ENCODE results near the gene GRAMD1B.

GRAMD1B gene

DNA sequence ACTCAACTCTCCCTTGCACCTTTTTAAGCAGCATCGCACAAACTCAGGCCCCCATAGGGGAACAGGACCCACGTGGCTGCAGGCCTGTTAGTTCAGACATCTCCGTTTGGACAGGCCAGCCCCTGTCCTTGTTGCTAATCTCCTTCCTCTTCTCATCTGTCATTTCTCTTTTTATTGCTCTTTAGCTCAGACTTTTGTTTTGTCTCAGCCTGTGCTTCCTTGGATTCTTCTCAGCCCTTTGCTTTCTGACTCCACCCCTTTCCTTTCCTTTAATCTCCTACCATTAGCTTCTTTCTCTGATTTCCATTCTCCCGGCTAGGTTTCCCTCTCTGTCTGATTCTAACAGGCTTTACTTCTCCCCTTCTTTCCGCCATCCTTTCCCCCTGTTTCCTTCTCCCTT lies 155.6 kb downstream of the GRAMD1B start:
- Histone ChIP-seq H3K27ac (replicated peaks; ENCODE audit: low read length) (peak overlapping the region; percentile 16), H3K4me2 (ENCODE audit: insufficient read depth, low read length, poor library complexity, severe bottlenecking) (no peak overlapping the region), H4K91ac (ENCODE audit: low read depth, low read length, poor library complexity) (no peak overlapping the region), H2BK12ac (ENCODE audit: low read length) (no peak overlapping the region), H3K9ac (ENCODE audit: low read depth, low read length, poor library complexity) (peak overlapping the region; percentile 73), H3K79me1 (ENCODE audit: low read depth, low read length) (peaks cover 10% of the 10 kb centered on the region), H3K9me3 (replicated peaks in 1 of 2; ENCODE audit: control insufficient read depth in 2 of 2, insufficient read depth in 1 of 2, low read depth in 1 of 2, low read length in 2 of 2) (peaks cover 0 to 4% of the 10 kb centered on the region in 2 donors), H3K36me3 (replicated peaks in 1 of 2; ENCODE audit: control insufficient read depth in 2 of 2, insufficient read depth in 2 of 2, low read length in 2 of 2) (peaks cover 0 to 5% of the 10 kb centered on the region in 2 donors), H3K27me3 (ENCODE audit: control insufficient read depth in 3 of 3, insufficient read depth in 3 of 3, low read depth in 1 of 3, low read length in 3 of 3) (peaks cover 0 to 2% (median 0%) of the 10 kb centered on the region in 3 experiments), H3K4ac (ENCODE audit: low read length) (no peak overlapping the region), H2AFZ (ENCODE audit: low read length) (no peak overlapping the region), H2BK15ac (ENCODE audit: low read length) (no peak overlapping the region), H4K8ac (ENCODE audit: low read depth, low read length) (no peak overlapping the region), H3K23ac (ENCODE audit: low read depth, low read length, poor library complexity) (no peak overlapping the region), H2BK5ac (ENCODE audit: low read length) (no peak overlapping the region), H3K18ac (ENCODE audit: low read length) (no peak overlapping the region), H3K4me3 (ENCODE audit: low read length in 2 of 2) (no peak overlapping the region), H3K14ac (ENCODE audit: low read length) (no peak overlapping the region), H2BK120ac (ENCODE audit: low read depth, low read length) (no peak overlapping the region), H3K4me1 (ENCODE audit: control insufficient read depth in 2 of 2, insufficient read depth in 1 of 2, low read depth in 1 of 2, low read length in 2 of 2) (peaks cover 0 to 31% of the 10 kb centered on the region in 2 donors), H2AK5ac (ENCODE audit: low read depth, low read length) (no peak overlapping the region)
- DNase-seq (ENCODE audit: low spot score): no peak
- no CpG with 5 or more reads among the region's 5 CpGs for WGBS, 2 donors (ENCODE audit: extremely low coverage in 2 of 2, insufficient read length in 2 of 2, insufficient replicate concordance in 1 of 2)

DNA sequence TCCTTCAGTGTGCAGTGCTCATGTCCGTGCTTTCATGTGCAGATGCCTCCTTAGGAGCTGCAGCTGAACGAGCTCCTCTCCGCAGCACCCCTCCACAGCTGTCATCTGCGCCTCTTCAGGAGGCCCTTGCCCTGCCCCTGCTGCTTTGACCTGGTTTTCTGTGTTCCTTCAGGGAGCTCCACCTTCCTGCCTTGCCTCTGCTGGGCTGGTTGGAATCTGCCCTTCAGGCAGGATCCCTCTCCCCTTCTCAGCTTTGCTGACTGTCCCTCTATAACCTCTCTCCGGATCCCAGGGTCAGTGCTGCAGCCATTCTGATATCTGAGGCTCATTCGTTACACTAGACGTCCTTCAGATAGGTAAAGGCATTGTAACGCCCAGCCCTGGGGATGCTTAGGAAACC lies 156.5 kb downstream of the GRAMD1B start:
- Histone ChIP-seq H3K9ac (ENCODE audit: low read depth, low read length, poor library complexity) (no peak overlapping the region), H2BK15ac (ENCODE audit: low read length) (no peak overlapping the region)

DNA sequence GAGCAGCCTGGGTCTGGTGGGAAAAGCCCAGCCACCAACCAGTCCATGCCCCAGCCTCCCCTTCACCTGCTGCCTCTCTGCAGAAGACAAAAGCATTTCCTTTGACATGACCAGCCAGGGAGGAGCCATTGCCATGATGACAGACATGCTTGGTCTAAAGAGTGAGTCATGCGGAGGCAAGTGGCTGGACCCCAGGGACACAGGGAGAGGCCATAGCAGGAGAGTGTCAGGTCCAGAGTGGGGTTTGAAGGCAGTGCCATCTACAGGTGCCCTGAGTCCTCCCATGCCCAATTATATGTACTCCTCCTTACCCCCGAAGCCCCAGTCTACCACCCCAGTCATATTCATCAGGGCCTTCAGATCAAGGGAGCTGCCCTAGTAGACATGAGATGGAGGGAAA lies 157.0 kb downstream of the GRAMD1B start:
- no peak overlapping the region for H3K4ac ChIP-seq (ENCODE audit: low read length)
- no peak overlapping the region for H2BK5ac ChIP-seq (ENCODE audit: low read length)
- H2BK12ac ChIP-seq (ENCODE audit: low read length): no peak overlapping the region
- no peak for DNase-seq (ENCODE audit: low spot score)
- H2BK120ac ChIP-seq (ENCODE audit: low read depth, low read length): no peak overlapping the region
- no peak overlapping the region for H3K14ac ChIP-seq (ENCODE audit: low read length)
- H4K91ac ChIP-seq (ENCODE audit: low read depth, low read length, poor library complexity): no peak overlapping the region
- H3K27ac ChIP-seq (replicated peaks; ENCODE audit: low read length): no peak overlapping the region
- no peak overlapping the region for H3K23ac ChIP-seq (ENCODE audit: low read depth, low read length, poor library complexity)
- H2AFZ ChIP-seq (ENCODE audit: low read length): no peak overlapping the region
- no peak overlapping the region for H3K18ac ChIP-seq (ENCODE audit: low read length)
- peaks cover 10% of the 10 kb centered on the region for H3K79me1 ChIP-seq (ENCODE audit: low read depth, low read length)
- H3K4me2 ChIP-seq (ENCODE audit: insufficient read depth, low read length, poor library complexity, severe bottlenecking): no peak overlapping the region
- WGBS, 2 donors (ENCODE audit: extremely low coverage in 2 of 2, insufficient read length in 2 of 2, insufficient replicate concordance in 1 of 2): no CpG with 5 or more reads among the region's 2 CpGs
- no peak overlapping the region for H3K9ac ChIP-seq (ENCODE audit: low read depth, low read length, poor library complexity)
- no peak overlapping the region for H4K8ac ChIP-seq (ENCODE audit: low read depth, low read length)
- peaks cover 0 to 4% of the 10 kb centered on the region in 2 donors for H3K9me3 ChIP-seq (replicated peaks in 1 of 2; ENCODE audit: control insufficient read depth in 2 of 2, insufficient read depth in 1 of 2, low read depth in 1 of 2, low read length in 2 of 2)
- peaks cover 0 to 12% of the 10 kb centered on the region in 2 donors for H3K36me3 ChIP-seq (replicated peaks in 1 of 2; ENCODE audit: control insufficient read depth in 2 of 2, insufficient read depth in 2 of 2, low read length in 2 of 2)
- no peak overlapping the region for H3K4me3 ChIP-seq (ENCODE audit: low read length in 2 of 2)
- H2AK5ac ChIP-seq (ENCODE audit: low read depth, low read length): no peak overlapping the region
- H3K27me3 ChIP-seq (ENCODE audit: control insufficient read depth in 3 of 3, insufficient read depth in 3 of 3, low read depth in 1 of 3, low read length in 3 of 3): peaks cover 0 to 2% (median 0%) of the 10 kb centered on the region in 3 experiments
- peaks cover 0 to 31% of the 10 kb centered on the region in 2 donors for H3K4me1 ChIP-seq (ENCODE audit: control insufficient read depth in 2 of 2, insufficient read depth in 1 of 2, low read depth in 1 of 2, low read length in 2 of 2)
- no peak overlapping the region for H2BK15ac ChIP-seq (ENCODE audit: low read length)

More for the DNA sequence above, 156.5 kb downstream of the GRAMD1B start:
- Histone ChIP-seq H3K23ac (ENCODE audit: low read depth, low read length, poor library complexity) (no peak overlapping the region), H2AK5ac (ENCODE audit: low read depth, low read length) (no peak overlapping the region), H3K79me1 (ENCODE audit: low read depth, low read length) (peaks cover 10% of the 10 kb centered on the region), H2BK12ac (ENCODE audit: low read length) (no peak overlapping the region), H3K14ac (ENCODE audit: low read length) (no peak overlapping the region), H4K91ac (ENCODE audit: low read depth, low read length, poor library complexity) (no peak overlapping the region), H3K27ac (replicated peaks; ENCODE audit: low read length) (no peak overlapping the region), H3K27me3 (ENCODE audit: control insufficient read depth in 3 of 3, insufficient read depth in 3 of 3, low read depth in 1 of 3, low read length in 3 of 3) (peaks cover 0 to 2% (median 0%) of the 10 kb centered on the region in 3 experiments), H3K36me3 (replicated peaks in 1 of 2; ENCODE audit: control insufficient read depth in 2 of 2, insufficient read depth in 2 of 2, low read length in 2 of 2) (peaks cover 0 to 12% of the 10 kb centered on the region in 2 donors), H3K9me3 (replicated peaks in 1 of 2; ENCODE audit: control insufficient read depth in 2 of 2, insufficient read depth in 1 of 2, low read depth in 1 of 2, low read length in 2 of 2) (peaks cover 0 to 4% of the 10 kb centered on the region in 2 donors), H2BK5ac (ENCODE audit: low read length) (no peak overlapping the region), H3K4me3 (ENCODE audit: low read length in 2 of 2) (no peak overlapping the region), H3K4me1 (ENCODE audit: control insufficient read depth in 2 of 2, insufficient read depth in 1 of 2, low read depth in 1 of 2, low read length in 2 of 2) (peaks cover 0 to 31% of the 10 kb centered on the region in 2 donors), H3K18ac (ENCODE audit: low read length) (peak overlapping the region; percentile 72), H2AFZ (ENCODE audit: low read length) (no peak overlapping the region), H3K4ac (ENCODE audit: low read length) (no peak overlapping the region), H2BK120ac (ENCODE audit: low read depth, low read length) (no peak overlapping the region), H3K4me2 (ENCODE audit: insufficient read depth, low read length, poor library complexity, severe bottlenecking) (no peak overlapping the region), H4K8ac (ENCODE audit: low read depth, low read length) (no peak overlapping the region)
- no peak for DNase-seq (ENCODE audit: low spot score)
- no CpG with 5 or more reads among the region's 8 CpGs for whole genome bisulfite sequencing, 2 donors (ENCODE audit: extremely low coverage in 2 of 2, insufficient read length in 2 of 2, insufficient replicate concordance in 1 of 2)

DNA sequence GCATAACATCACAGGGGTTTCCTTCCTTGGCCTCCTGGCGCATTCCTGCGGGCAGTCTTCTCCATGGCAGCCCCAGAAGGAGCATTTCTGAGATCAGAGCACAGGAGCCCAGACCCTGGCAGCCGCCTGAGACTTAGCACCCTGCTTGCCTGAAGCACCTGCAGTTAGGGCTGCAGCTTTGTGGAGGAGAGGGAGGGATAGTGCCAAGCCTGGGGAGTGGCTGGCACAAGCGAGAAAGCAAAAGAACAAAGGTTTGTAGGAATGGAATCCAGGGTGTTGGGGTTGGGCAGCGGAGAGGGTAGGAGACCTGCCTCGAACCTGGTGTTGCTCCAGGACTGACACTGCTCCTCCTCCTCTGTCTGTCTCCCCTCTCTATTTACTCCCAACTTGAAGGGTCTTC lies 157.5 kb downstream of the GRAMD1B start:
- Histone ChIP-seq H3K23ac (ENCODE audit: low read depth, low read length, poor library complexity) (no peak overlapping the region), H3K36me3 (replicated peaks in 1 of 2; ENCODE audit: control insufficient read depth in 2 of 2, insufficient read depth in 2 of 2, low read length in 2 of 2) (peaks cover 0 to 12% of the 10 kb centered on the region in 2 donors), H3K18ac (ENCODE audit: low read length) (no peak overlapping the region), H2BK120ac (ENCODE audit: low read depth, low read length) (no peak overlapping the region), H3K27ac (replicated peaks; ENCODE audit: low read length) (no peak overlapping the region), H2BK5ac (ENCODE audit: low read length) (no peak overlapping the region), H3K14ac (ENCODE audit: low read length) (no peak overlapping the region), H3K9me3 (replicated peaks in 1 of 2; ENCODE audit: control insufficient read depth in 2 of 2, insufficient read depth in 1 of 2, low read depth in 1 of 2, low read length in 2 of 2) (peaks cover 0 to 4% of the 10 kb centered on the region in 2 donors), H2BK12ac (ENCODE audit: low read length) (no peak overlapping the region), H3K9ac (ENCODE audit: low read depth, low read length, poor library complexity) (no peak overlapping the region), H4K91ac (ENCODE audit: low read depth, low read length, poor library complexity) (no peak overlapping the region), H3K4me2 (ENCODE audit: insufficient read depth, low read length, poor library complexity, severe bottlenecking) (no peak overlapping the region), H3K4me1 (ENCODE audit: control insufficient read depth in 2 of 2, insufficient read depth in 1 of 2, low read depth in 1 of 2, low read length in 2 of 2) (peaks cover 0 to 31% of the 10 kb centered on the region in 2 donors), H3K27me3 (ENCODE audit: control insufficient read depth in 3 of 3, insufficient read depth in 3 of 3, low read depth in 1 of 3, low read length in 3 of 3) (peaks cover 0 to 2% (median 0%) of the 10 kb centered on the region in 3 experiments), H3K4me3 (ENCODE audit: low read length in 2 of 2) (no peak overlapping the region), H4K8ac (ENCODE audit: low read depth, low read length) (no peak overlapping the region), H2BK15ac (ENCODE audit: low read length) (no peak overlapping the region), H2AFZ (ENCODE audit: low read length) (no peak overlapping the region), H3K79me1 (ENCODE audit: low read depth, low read length) (peaks cover 10% of the 10 kb centered on the region), H2AK5ac (ENCODE audit: low read depth, low read length) (no peak overlapping the region), H3K4ac (ENCODE audit: low read length) (no peak overlapping the region)
- no peak for DNase-seq (ENCODE audit: low spot score)
- WGBS, 2 donors (ENCODE audit: extremely low coverage in 2 of 2, insufficient read length in 2 of 2, insufficient replicate concordance in 1 of 2): no CpG with 5 or more reads among the region's 6 CpGs
